NB4 (cell line): ENCODE data around the gene KAT6B.

Experiments
- DNase-seq: peaks from one replicate; pipeline ENCODE4 v3.0.0; 2010; ENCODE audit warnings: low read depth
- H3K4me3 ChIP-seq: one replicate; pipeline ENCODE4 v1.5.1; 2011; ENCODE audit warnings: mild to moderate bottlenecking, low read depth, low read length, moderate library complexity
- CTCF ChIP-seq: IDR thresholded peaks from one replicate; pipeline ENCODE4 v1.5.1; 2012; ENCODE audit warnings: low read depth, low read length
- MYC ChIP-seq: IDR thresholded peaks from 2 replicates; pipeline ENCODE4 v1.6.1; 2011; ENCODE audit warnings: low read depth, low read length
- POLR2A ChIP-seq: IDR thresholded peaks from 2 replicates; pipeline ENCODE4 v1.6.1; 2011; ENCODE audit warnings: mild to moderate bottlenecking; ENCODE audit not compliant: insufficient read length; ENCODE audit errors: extremely low read depth
- TF ChIP-seq, protein P1 (sequence below): IDR thresholded peaks from 2 replicates; pipeline ENCODE4 v1.6.1; 2011; ENCODE audit warnings: low read depth, low read length

KAT6B gene

GRCh38 chr10:75071756-75072155, 245.4 kb downstream of the KAT6B start:
- H3K4me3 ChIP-seq = no peak overlapping the region
- TF ChIP-seq CTCF = no peak
- TF ChIP-seq, protein P1, sequence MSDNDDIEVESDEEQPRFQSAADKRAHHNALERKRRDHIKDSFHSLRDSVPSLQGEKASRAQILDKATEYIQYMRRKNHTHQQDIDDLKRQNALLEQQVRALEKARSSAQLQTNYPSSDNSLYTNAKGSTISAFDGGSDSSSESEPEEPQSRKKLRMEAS = no peak
- no peak for DNase-seq

DNA sequence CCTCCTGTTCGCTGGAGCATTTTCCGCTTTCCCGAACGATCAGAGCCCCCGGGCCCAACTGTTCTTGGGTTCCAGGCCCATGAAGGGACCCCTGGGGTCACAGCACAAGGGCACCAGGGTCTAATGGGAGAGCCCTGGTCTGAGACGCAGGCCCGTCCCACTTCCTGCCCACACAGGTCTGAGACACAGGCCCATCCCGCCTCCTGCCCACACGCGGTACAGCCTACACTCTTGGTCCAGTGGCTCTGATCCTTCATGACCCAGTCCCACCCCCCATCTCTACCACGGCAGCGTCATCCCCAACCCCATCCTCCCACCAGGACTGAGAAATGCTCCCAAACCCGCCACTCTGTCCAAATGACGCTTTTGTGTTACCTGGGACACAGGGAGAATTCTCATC, 246.3 kb downstream of the KAT6B start:
- no peak for DNase-seq
- TF ChIP-seq, protein P1 = no peak
- no peak for TF ChIP-seq POLR2A
- TF ChIP-seq MYC = no peak
- no peak for TF ChIP-seq CTCF
- no peak overlapping the region for H3K4me3 ChIP-seq

- no peak for DNase-seq
- TF ChIP-seq MYC (no peak), POLR2A (no peak), CTCF (no peak)
- TF ChIP-seq, protein P1 = no peak
Observed at GRCh38 chr10:75073442-75073841, 247.0 kb downstream of the KAT6B start.

GRCh38 chr10:75074711-75075445, 248.5 kb downstream of the KAT6B start:
- no peak overlapping the region for H3K4me3 ChIP-seq
- DNase-seq = no peak
- TF ChIP-seq POLR2A = no peak
- TF ChIP-seq, protein P1 = no peak
- TF ChIP-seq MYC = no peak
- no peak for TF ChIP-seq CTCF

More at GRCh38 chr10:75073442-75073841, 247.0 kb downstream of the KAT6B start:
- H3K4me3 ChIP-seq = no peak overlapping the region

DNA sequence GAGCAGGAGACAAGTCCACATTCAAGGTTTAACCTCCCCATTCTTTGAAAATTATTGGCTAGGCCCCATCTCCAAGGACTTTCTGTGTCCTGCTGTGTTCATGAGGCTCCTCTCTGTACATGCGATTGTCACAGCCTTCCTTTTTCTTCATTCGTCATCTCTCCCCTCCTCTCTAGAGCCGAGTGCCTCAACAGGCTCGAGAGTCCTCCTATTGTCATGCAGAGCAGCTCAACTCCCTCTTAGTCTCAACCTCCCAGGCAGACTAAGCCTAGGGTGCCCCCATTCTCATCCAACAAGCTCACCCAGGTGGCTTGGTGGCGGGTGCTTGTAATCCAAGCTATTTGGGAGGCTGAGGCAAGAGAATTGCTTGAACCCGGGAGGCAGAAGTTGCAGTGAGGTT, 249.9 kb downstream of the KAT6B start:
- H3K4me3 ChIP-seq = no peak overlapping the region
- TF ChIP-seq, protein P1 = no peak
- TF ChIP-seq POLR2A (no peak), MYC (no peak), CTCF (no peak)
- DNase-seq = no peak
